Stomach (tissue), 4 donors: ENCODE results near the gene ARHGAP26.

ENCODE experiments used
- CTCF ChIP-seq, 7 experiments: fragments of 450-650 bp in 4 of 7; fragments of 200-600 bp in 3 of 7; sonication (generic) in 3 of 7; IDR thresholded peaks; one replicate each; pipeline ENCODE4 v1.5.1; 2016 to 2019; ENCODE audit warnings: antibody characterized with exemption in 7 of 7, control low read depth in 2 of 7, mild to moderate bottlenecking in 1 of 7
- EP300 ChIP-seq: sonication (generic); formaldehyde crosslinking; IDR thresholded peaks from one replicate; pipeline ENCODE4 v1.6.1; 2017; ENCODE audit warnings: antibody characterized with exemption
- POLR2A ChIP-seq, 4 donors: fragments of 450-650 bp; IDR thresholded peaks; one replicate each; pipeline ENCODE4 v1.6.1; 2016; ENCODE audit warnings: antibody characterized with exemption in 4 of 4, control low read depth in 2 of 4, mild to moderate bottlenecking in 1 of 4, moderate library complexity in 1 of 4

- TF ChIP-seq POLR2A (IDR thresholded peaks at IDR 0.05): no peak
- no peak for TF ChIP-seq EP300
- no peak for TF ChIP-seq CTCF (IDR thresholded peaks at IDR 0.05)
Observed at GRCh38 chr5:143261748-143262392, 491.7 kb downstream of the ARHGAP26 start.
